ENCODE measurements around the gene ARL14EPL.

The ARL14EPL gene

DNA sequence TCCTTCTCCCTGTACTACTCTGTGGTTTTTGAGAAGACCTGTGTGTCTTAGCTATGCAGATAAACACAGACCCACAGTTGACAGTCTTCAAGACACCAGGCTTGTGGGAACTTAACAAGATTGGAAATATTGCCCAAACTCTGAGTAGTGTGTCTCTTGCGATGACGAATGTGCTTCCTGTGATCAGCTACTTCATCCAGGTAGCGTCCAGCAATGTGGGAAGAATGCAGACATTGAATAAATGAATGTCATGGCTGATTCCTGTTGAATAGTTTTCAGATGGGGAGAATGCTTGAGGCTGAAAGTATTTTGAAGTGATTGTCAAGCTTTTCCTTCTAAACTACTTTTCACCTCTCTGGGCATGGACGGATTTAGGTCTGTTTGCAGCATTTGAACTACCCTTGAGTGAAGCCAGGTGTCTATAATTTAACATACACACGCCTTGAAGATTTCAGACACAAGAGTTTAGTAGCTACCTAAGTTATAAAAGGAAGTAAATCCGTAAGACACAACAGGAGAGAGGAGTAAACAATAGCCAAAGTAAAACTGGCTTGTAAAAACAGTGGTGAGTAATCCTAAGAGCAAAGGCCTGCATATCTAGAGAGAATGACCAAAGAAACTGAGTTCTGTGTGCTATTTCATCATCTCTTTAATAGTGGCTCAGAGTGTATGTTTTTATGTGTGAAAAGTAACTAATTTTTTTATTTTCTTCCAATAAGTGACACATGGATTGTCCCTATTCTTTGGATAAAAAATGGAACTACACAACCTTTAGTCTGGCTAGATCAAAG is 30.0 kb upstream of the ARL14EPL start:
- Histone ChIP-seq H3K9me3 (ENCODE audit: low read length) (no peaks in the 10 kb centered on the region), H3K4me2 (ENCODE audit: low read length) (no peak overlapping the region), H2AFZ (ENCODE audit: low read length) (no peak overlapping the region), H3K79me2 (ENCODE audit: insufficient read depth, low read length) (no peaks in the 10 kb centered on the region), H3K27me3 (ENCODE audit: insufficient read depth, low read length) (no peaks in the 10 kb centered on the region), H3K9ac (ENCODE audit: low read length) (no peak overlapping the region), H3K4me1 (ENCODE audit: insufficient read depth, low read length, severe bottlenecking) (no peaks in the 10 kb centered on the region), H3F3A (ENCODE audit: insufficient read depth, low read length) (no peaks in the 10 kb centered on the region), H3K27ac (ENCODE audit: low read depth, low read length, poor library complexity, severe bottlenecking) (no peak overlapping the region), H4K20me1 (ENCODE audit: insufficient read depth, low read length) (no peaks in the 10 kb centered on the region), H3K36me3 (ENCODE audit: insufficient read depth, low read length) (no peaks in the 10 kb centered on the region), H3K9me2 (ENCODE audit: low read depth, low read length) (no peaks in the 10 kb centered on the region), H3K4me3 (ENCODE audit: low read depth, low read length, poor library complexity, severe bottlenecking) (no peak overlapping the region)
- TF ChIP-seq, protein P1, sequence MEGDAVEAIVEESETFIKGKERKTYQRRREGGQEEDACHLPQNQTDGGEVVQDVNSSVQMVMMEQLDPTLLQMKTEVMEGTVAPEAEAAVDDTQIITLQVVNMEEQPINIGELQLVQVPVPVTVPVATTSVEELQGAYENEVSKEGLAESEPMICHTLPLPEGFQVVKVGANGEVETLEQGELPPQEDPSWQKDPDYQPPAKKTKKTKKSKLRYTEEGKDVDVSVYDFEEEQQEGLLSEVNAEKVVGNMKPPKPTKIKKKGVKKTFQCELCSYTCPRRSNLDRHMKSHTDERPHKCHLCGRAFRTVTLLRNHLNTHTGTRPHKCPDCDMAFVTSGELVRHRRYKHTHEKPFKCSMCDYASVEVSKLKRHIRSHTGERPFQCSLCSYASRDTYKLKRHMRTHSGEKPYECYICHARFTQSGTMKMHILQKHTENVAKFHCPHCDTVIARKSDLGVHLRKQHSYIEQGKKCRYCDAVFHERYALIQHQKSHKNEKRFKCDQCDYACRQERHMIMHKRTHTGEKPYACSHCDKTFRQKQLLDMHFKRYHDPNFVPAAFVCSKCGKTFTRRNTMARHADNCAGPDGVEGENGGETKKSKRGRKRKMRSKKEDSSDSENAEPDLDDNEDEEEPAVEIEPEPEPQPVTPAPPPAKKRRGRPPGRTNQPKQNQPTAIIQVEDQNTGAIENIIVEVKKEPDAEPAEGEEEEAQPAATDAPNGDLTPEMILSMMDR (IDR thresholded peaks at IDR 0.05; ENCODE audit: low read length) = no peak
- no peak for TF ChIP-seq EZH2 (IDR thresholded peaks at IDR 0.05; ENCODE audit: borderline replicate concordance, low read length)

- TF ChIP-seq, protein P1 (IDR thresholded peaks at IDR 0.05; ENCODE audit: low read length) = no peak
- no peak for TF ChIP-seq EZH2 (IDR thresholded peaks at IDR 0.05; ENCODE audit: borderline replicate concordance, low read length)
- no peak overlapping the region for H3K9ac ChIP-seq (ENCODE audit: low read length)
Observed at GRCh38 chr5:116004248-116004647, 28.0 kb upstream of the ARL14EPL start.

GRCh38 chr5:116009806-116010205 is 22.5 kb upstream of the ARL14EPL start:
- Histone ChIP-seq H3K27ac (ENCODE audit: low read depth, low read length, poor library complexity, severe bottlenecking) (no peak overlapping the region), H3K9ac (ENCODE audit: low read length) (no peak overlapping the region), H3K79me2 (ENCODE audit: insufficient read depth, low read length) (no peaks in the 10 kb centered on the region), H3K9me3 (ENCODE audit: low read length) (no peaks in the 10 kb centered on the region), H3K4me1 (ENCODE audit: insufficient read depth, low read length, severe bottlenecking) (no peaks in the 10 kb centered on the region), H3K36me3 (ENCODE audit: insufficient read depth, low read length) (no peaks in the 10 kb centered on the region), H3F3A (ENCODE audit: insufficient read depth, low read length) (no peaks in the 10 kb centered on the region), H4K20me1 (ENCODE audit: insufficient read depth, low read length) (no peaks in the 10 kb centered on the region), H2AFZ (ENCODE audit: low read length) (no peak overlapping the region), H3K4me2 (ENCODE audit: low read length) (no peak overlapping the region), H3K27me3 (ENCODE audit: insufficient read depth, low read length) (no peaks in the 10 kb centered on the region), H3K9me2 (ENCODE audit: low read depth, low read length) (no peaks in the 10 kb centered on the region), H3K4me3 (ENCODE audit: low read depth, low read length, poor library complexity, severe bottlenecking) (no peak overlapping the region)
- TF ChIP-seq EZH2 (IDR thresholded peaks at IDR 0.05; ENCODE audit: borderline replicate concordance, low read length) = no peak
- TF ChIP-seq, protein P1 (IDR thresholded peaks at IDR 0.05; ENCODE audit: low read length) = no peak

More at GRCh38 chr5:116004248-116004647, 28.0 kb upstream of the ARL14EPL start:
- Histone ChIP-seq H3K9me3 (ENCODE audit: low read length) (no peaks in the 10 kb centered on the region), H3F3A (ENCODE audit: insufficient read depth, low read length) (no peaks in the 10 kb centered on the region), H3K9me2 (ENCODE audit: low read depth, low read length) (no peaks in the 10 kb centered on the region), H3K4me3 (ENCODE audit: low read depth, low read length, poor library complexity, severe bottlenecking) (no peak overlapping the region), H2AFZ (ENCODE audit: low read length) (no peak overlapping the region), H3K79me2 (ENCODE audit: insufficient read depth, low read length) (no peaks in the 10 kb centered on the region), H3K36me3 (ENCODE audit: insufficient read depth, low read length) (no peaks in the 10 kb centered on the region), H3K4me2 (ENCODE audit: low read length) (no peak overlapping the region), H3K4me1 (ENCODE audit: insufficient read depth, low read length, severe bottlenecking) (no peaks in the 10 kb centered on the region), H3K27ac (ENCODE audit: low read depth, low read length, poor library complexity, severe bottlenecking) (no peak overlapping the region), H4K20me1 (ENCODE audit: insufficient read depth, low read length) (no peaks in the 10 kb centered on the region), H3K27me3 (ENCODE audit: insufficient read depth, low read length) (no peaks in the 10 kb centered on the region)

Data from OCI-LY1 (cell line).